HG03060 (cell line): Measurements from ENCODE around the gene OR1K1.
"Not testable (repeated sequence)": the region's sequence is repeated elsewhere in the genome, so short reads cannot be mapped to it uniquely, and the experiment has no call there.

Experiments used
- ATAC-seq: cut with Tn5 transposase; IDR thresholded peaks from one replicate; pipeline ENCODE4 v1.9.1; 2021; ENCODE audit warnings: low read depth, moderate number of reproducible peaks; ENCODE audit not compliant: unreplicated experiment

The OR1K1 gene, protein sequence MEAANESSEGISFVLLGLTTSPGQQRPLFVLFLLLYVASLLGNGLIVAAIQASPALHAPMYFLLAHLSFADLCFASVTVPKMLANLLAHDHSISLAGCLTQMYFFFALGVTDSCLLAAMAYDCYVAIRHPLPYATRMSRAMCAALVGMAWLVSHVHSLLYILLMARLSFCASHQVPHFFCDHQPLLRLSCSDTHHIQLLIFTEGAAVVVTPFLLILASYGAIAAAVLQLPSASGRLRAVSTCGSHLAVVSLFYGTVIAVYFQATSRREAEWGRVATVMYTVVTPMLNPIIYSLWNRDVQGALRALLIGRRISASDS

GRCh38 chr9:122800066-122801060 is at the start of gene OR1K1:
OR1K1 (plus strand) TSS chr9:122800123; CDS start chr9:122800123, 0 bp downstream.
- ATAC-seq: no peak

DNA sequence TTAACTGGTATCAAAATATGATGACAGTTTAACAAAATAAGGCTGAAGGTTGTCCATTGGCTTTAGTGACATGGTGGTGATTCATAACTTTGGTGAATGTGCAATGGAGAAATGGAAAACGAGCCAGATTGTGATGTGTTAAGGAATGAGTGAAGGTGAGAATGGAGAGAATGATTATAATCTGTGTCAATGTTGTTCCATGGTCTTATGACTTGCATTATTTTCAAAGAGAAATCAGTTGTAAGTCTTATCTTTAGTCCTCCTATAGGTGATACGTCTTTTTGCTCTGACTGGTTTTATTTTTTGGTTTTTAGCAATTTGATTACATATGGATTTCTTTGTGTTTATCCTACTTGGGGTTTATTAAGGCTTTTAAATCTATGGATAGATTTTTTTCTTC is 45.1 kb upstream of the OR1K1 start:
- ATAC-seq: no peak

- no peak for ATAC-seq
Observed at GRCh38 chr9:122767817-122768216, 32.1 kb upstream of the OR1K1 start.

- ATAC-seq: no peak
Observed at GRCh38 chr9:122777052-122777451, 22.9 kb upstream of the OR1K1 start.

DNA sequence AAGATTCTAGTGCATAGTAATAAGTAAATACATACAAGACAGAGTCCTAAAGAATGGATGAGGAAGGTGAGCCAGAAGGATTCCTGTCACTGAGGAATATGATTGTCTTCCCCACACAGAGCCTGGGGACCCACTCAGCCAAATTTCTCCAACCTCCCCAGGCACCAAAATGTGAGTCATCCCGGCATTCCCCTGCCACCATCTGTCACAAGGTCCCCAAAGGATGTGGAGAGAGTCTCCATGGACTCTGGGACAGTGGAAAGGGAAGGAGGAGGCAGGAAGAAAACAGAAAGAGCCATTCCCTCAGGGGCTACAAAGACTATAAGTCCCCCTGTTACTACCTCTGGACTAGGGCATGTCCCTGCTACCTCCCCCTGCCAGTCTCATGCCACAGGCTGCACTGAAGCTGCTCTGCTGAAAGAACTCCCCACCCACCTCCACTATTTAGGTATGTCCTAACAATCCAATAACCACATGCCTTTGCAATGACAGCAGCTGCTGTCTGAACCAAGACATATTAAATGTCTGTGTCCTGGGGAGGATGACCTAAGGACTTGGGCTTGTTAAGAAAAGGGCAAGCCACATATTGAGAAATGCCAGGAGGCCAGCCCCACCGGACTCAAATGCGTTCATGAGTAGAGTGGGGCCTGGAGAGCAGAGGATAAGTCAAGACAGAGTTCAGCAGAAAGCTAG is 21.8 kb upstream of the OR1K1 start:
- no peak for ATAC-seq

- ATAC-seq: no peak
Observed at GRCh38 chr9:122779181-122779580, 20.7 kb upstream of the OR1K1 start.

- no peak for ATAC-seq
Observed at GRCh38 chr9:122780026-122780425, 19.9 kb upstream of the OR1K1 start.

DNA sequence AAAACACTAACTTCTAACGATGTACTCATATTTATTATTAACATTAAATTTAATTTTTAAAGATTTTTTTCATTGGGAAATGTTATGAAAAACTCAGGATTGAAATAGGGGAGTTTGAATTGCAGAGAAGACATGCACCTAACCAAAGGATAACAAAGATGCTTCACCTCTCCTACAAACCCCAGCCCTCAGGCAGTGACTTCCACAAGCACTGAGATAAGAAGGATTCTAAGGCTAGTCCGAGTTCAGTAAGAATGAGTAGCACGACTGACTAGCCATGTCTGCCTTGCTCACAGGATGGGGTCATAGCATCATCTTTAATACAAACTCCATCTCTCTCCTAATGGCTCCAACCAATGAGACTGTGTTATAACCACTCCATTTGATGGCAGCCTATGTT is 18.3 kb upstream of the OR1K1 start:
- no peak for ATAC-seq

DNA sequence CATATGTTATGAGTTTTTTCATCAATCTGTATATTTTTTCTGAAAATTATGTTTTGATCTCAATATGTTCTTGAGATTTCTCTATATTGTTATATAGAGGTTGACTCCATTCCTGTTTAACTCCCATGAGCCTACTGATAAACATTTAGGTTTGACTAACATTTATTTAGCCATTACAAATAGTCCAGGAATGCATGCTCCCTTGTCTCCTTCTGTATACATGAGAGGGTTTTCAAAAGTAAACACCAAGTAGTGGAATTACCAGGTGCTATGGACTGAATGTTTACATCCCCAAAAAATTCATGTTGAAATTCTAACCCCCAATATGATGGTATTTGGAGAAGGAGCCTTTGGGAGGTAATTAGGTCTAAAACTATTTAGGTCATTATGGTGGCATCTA is 14.7 kb upstream of the OR1K1 start:
- ATAC-seq: no peak

- no peak for ATAC-seq
Observed at GRCh38 chr9:122786338-122786737, 13.6 kb upstream of the OR1K1 start.

DNA sequence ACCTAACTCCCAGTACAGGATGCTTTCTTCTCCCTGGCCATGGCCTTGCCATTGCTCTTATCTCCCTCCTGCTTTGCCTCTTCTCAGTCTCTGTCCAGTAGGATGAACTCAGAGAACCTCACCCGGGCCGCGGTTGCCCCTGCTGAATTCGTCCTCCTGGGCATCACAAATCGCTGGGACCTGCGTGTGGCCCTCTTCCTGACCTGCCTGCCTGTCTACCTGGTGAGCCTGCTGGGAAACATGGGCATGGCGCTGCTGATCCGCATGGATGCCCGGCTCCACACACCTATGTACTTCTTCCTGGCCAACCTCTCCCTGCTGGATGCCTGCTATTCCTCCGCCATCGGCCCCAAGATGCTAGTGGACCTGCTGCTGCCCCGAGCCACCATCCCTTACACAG is 11.1 kb upstream of the OR1K1 start, which contains the start of gene OR5C1:
OR5C1 (plus strand) TSS at position 103 of the 400 bp plus-strand sequence; CDS start at position 103, 0 bp downstream.
- ATAC-seq: no peak

DNA sequence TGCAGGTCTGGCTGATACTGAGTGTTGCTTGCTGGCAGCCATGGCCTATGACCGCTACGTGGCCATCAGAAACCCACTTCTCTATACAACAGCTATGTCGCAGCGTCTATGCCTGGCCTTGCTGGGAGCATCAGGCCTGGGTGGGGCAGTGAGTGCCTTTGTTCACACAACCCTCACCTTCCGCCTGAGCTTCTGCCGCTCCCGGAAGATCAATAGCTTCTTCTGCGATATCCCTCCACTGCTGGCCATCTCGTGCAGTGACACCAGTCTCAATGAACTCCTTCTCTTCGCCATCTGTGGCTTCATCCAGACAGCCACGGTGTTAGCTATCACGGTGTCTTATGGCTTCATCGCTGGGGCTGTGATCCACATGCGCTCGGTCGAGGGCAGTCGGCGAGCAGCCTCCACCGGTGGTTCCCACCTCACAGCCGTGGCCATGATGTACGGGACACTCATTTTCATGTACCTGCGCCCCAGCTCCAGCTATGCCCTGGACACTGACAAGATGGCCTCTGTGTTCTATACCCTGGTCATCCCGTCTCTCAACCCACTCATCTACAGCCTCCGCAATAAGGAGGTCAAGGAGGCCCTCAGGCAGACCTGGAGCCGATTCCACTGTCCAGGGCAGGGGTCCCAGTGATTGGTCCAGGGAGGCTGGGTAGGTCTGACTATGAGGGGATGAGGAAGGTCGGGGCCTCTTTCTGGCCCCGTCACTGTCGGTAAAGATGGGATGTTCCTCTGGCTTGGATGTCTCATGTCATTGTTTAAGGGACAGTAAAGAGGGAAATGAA is 10.5 kb upstream of the OR1K1 start:
- no peak for ATAC-seq

DNA sequence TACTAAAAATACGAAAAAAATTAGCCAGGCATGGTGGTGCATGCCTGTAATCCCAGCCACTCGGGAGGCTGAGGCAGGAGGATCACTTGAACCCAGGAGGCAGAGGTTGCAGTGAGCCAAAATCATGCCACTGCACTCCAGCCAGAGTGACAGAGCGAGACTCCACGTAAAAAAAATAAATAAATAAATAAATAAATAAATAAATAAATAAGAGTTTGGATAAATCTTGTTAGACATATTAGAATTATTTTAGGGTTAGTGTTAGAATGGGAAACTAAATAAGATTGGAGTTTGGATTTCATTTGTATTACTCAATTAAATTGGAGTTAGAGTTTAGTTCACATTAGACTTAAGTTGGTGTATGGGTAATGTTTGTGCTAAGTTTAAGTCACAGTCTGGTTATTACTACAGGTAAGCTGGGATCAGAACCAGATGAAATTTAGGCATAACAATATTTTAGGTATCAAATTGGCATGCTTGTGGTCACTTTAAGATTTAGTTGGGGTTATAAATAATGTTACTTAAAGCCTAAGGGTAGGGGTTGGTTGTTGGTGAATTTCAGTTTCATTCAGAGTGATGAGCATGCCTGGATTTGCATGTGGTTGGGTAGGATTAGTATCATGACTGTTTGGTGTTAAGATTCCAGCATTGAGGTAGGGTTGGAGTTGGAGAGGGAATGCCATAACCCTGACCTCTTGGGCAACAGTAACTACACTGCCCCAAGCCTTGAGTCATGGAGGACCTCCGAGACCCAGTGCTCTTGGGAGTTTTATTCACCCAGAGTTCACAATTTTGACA is 7.9 kb upstream of the OR1K1 start:
- no peak for ATAC-seq

GRCh38 chr9:122797316-122798063 is 2.4 kb upstream of the OR1K1 start:
- ATAC-seq: no peak

GRCh38 chr9:122806661-122807060 is 6.7 kb downstream of the OR1K1 start:
- no peak for ATAC-seq

GRCh38 chr9:122807271-122807900 is 7.5 kb downstream of the OR1K1 start:
- no peak for ATAC-seq

GRCh38 chr9:122808141-122808540 is 8.2 kb downstream of the OR1K1 start:
- ATAC-seq: no peak

DNA sequence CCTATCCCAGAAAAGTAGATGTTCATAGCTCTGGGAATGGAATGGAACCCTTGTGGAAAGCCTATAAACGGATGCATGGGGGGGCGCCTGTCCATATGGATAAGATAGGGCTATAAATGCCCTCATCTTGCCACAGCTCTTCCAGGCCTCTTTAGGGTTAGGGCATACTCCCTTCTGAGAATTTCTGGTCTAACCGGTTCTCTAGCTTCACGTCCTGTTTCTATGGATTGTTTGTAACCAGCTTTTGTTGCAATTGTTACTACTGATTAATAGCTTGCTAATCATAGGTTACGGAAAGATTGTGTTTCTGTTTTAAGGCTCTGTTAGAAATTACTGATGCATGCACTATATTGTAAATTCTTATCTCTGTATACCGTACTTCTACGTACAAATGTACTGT is 9.3 kb downstream of the OR1K1 start:
- ATAC-seq: not testable (repeated sequence)
